SK-N-SH (cell line): ENCODE measurements around the gene ANKFN1. TPM values are rescaled to one million over a fixed set of nuclear protein-coding genes. Genes with fewer than 3 reads are reported as not detected.
A peak's percentile ranks its signal among the peaks of the same experiment; 100 is the strongest.

ENCODE experiments used
- CTCF ChIA-PET: fragments of 300-600, 350-600 bp; formaldehyde crosslinking; extraction: SDS; loops from one replicate; lab custom pipeline; 2021; lab: Yijun Ruan, JAX
- POLR2A ChIA-PET: fragments of 350-600 bp; sonication (Branson Sonifier 250); formaldehyde crosslinking; extraction: SDS; loops from one replicate; lab custom pipeline; 2020; ENCODE audit warnings: antibody characterized with exemption, inconsistent platforms; lab: Yijun Ruan, JAX
- DNase-seq: peaks from one replicate; pipeline ENCODE4 v3.0.0; 2012
- H2AFZ ChIP-seq: fragments of 200-600 bp; sonication (generic); 2 replicates; pipeline ENCODE4 v1.8.1; 2016; ENCODE audit warnings: antibody characterized with exemption, mild to moderate bottlenecking, low read depth
- H3F3A ChIP-seq: fragments of 200-600 bp; sonication (generic); replicated peaks from 2 replicates; pipeline ENCODE3; 2016; ENCODE audit warnings: antibody characterized with exemption, mild to moderate bottlenecking; ENCODE audit not compliant: insufficient read depth
- H3K27ac ChIP-seq, 2 experiments: fragments of 200-500 bp in 1 of 2; fragments of 200-600 bp in 1 of 2; sonication (Bioruptor generic) in 1 of 2; sonication (generic), shearing (Covaris generic) in 1 of 2; 2 replicates each; pipeline versions ENCODE4 v1.5.1 to v1.6.1; 2014 to 2016; ENCODE audit warnings: low read depth in 2 of 2, inconsistent platforms in 1 of 2, low read length in 1 of 2, mild to moderate bottlenecking in 1 of 2, mixed read lengths in 1 of 2
- H3K27me3 ChIP-seq: fragments of 200-600 bp; sonication (generic), shearing (Covaris generic); 2 replicates; pipeline ENCODE4 v1.6.1; 2016; ENCODE audit warnings: mixed run types; ENCODE audit not compliant: insufficient read depth
- H3K36me3 ChIP-seq, 2 experiments: fragments of 200-500 bp in 1 of 2; fragments of 200-600 bp in 1 of 2; sonication (Bioruptor generic) in 1 of 2; sonication (generic) in 1 of 2; replicated peaks in 1 of 2; 2 replicates each; pipeline versions ENCODE3 to v1.5.1; 2014 to 2016; ENCODE audit warnings: low read length in 1 of 2, mild to moderate bottlenecking in 1 of 2; ENCODE audit not compliant: insufficient read depth in 2 of 2, control insufficient read depth in 1 of 2
- H3K4me1 ChIP-seq, 2 experiments: fragments of 200-500 bp in 1 of 2; fragments of 200-600 bp in 1 of 2; sonication (Bioruptor generic) in 1 of 2; sonication (generic), shearing (Covaris generic) in 1 of 2; 2 replicates each; pipeline versions ENCODE4 v1.5.1 to v1.6.1; 2014 to 2016; ENCODE audit warnings: low read depth in 1 of 2, low read length in 1 of 2, mixed run types in 1 of 2; ENCODE audit not compliant: insufficient read depth in 2 of 2, control insufficient read depth in 1 of 2
- H3K4me2 ChIP-seq: fragments of 200-600 bp; sonication (generic), shearing (Covaris generic); 2 replicates; pipeline ENCODE4 v1.6.1; 2017; ENCODE audit warnings: mixed run types
- H3K4me3 ChIP-seq, 2 experiments: fragments of 200-500 bp in 1 of 2; fragments of 200-600 bp in 1 of 2; sonication (Bioruptor generic) in 1 of 2; sonication (generic), shearing (Covaris generic) in 1 of 2; 2 replicates each; pipeline versions ENCODE4 v1.5.1 to v1.8.1; 2014 to 2016; ENCODE audit warnings: low read depth in 2 of 2, inconsistent platforms in 1 of 2, low read length in 1 of 2, mild to moderate bottlenecking in 1 of 2, mixed read lengths in 1 of 2, moderate library complexity in 1 of 2
- H3K79me2 ChIP-seq: fragments of 200-600 bp; sonication (generic); 2 replicates; pipeline ENCODE4 v1.8.1; 2017; ENCODE audit warnings: mild to moderate bottlenecking; ENCODE audit not compliant: insufficient read depth
- H3K9ac ChIP-seq: fragments of 200-600 bp; sonication (generic); 2 replicates; pipeline ENCODE4 v1.6.1; 2017; ENCODE audit warnings: mixed run types
- H3K9me2 ChIP-seq: fragments of 200-600 bp; sonication (generic); 2 replicates; pipeline ENCODE4 v1.6.1; 2017; ENCODE audit warnings: mixed run types
- H3K9me3 ChIP-seq: fragments of 200-600 bp; sonication (generic); 2 replicates; pipeline ENCODE4 v1.6.1; 2017; ENCODE audit warnings: mixed run types, mild to moderate bottlenecking, moderate library complexity
- H4K20me1 ChIP-seq: fragments of 200-600 bp; sonication (generic); 2 replicates; pipeline ENCODE4 v1.6.1; 2017; ENCODE audit warnings: mild to moderate bottlenecking, mixed run types; ENCODE audit not compliant: insufficient read depth
- CHD2 ChIP-seq: fragments of 150-350 bp; IDR thresholded peaks from 2 replicates; pipeline ENCODE4 v1.6.1; 2018; ENCODE audit warnings: low read length; ENCODE audit not compliant: partially characterized antibody
- EP300 ChIP-seq, 2 experiments: IDR thresholded peaks; 2 replicates each; pipeline versions ENCODE4 v1.4.0 to v1.6.1; 2012; ENCODE audit warnings: borderline replicate concordance in 1 of 2, low read depth in 1 of 2, low read length in 1 of 2
- FOSL2 ChIP-seq: IDR thresholded peaks from 2 replicates; pipeline ENCODE4 v1.4.0; 2012; ENCODE audit warnings: low read depth, mild to moderate bottlenecking, moderate library complexity, borderline replicate concordance
- FOXM1 ChIP-seq: IDR thresholded peaks from 2 replicates; pipeline ENCODE4 v1.4.0; 2012; ENCODE audit warnings: low read depth, mild to moderate bottlenecking
- GABPA ChIP-seq: IDR thresholded peaks from 2 replicates; pipeline ENCODE4 v1.4.0; 2012; ENCODE audit warnings: low read depth, mild to moderate bottlenecking
- GATA2 ChIP-seq: sonication (generic); formaldehyde crosslinking; IDR thresholded peaks from 2 replicates; pipeline ENCODE4 v1.5.0; 2020; ENCODE audit warnings: mild to moderate bottlenecking, missing genetic modification reagents
- MXI1 ChIP-seq: IDR thresholded peaks from 2 replicates; pipeline ENCODE4 v1.6.1; 2012; ENCODE audit warnings: mild to moderate bottlenecking, low read depth, low read length, improper control_type of control experiment
- NFIC ChIP-seq: IDR thresholded peaks from 2 replicates; pipeline ENCODE4 v1.4.0; 2012; ENCODE audit warnings: borderline replicate concordance
- SMC3 ChIP-seq: IDR thresholded peaks from 2 replicates; pipeline ENCODE4 v1.6.1; 2012; ENCODE audit warnings: low read depth, low read length, improper control_type of control experiment
- TAF1 ChIP-seq: IDR thresholded peaks from 2 replicates; pipeline ENCODE4 v1.6.1; 2012; ENCODE audit warnings: low read depth, mild to moderate bottlenecking, low read length, moderate library complexity, borderline replicate concordance
- TEAD4 ChIP-seq: IDR thresholded peaks from 2 replicates; pipeline ENCODE4 v1.4.0; 2012; ENCODE audit warnings: mild to moderate bottlenecking, borderline replicate concordance; ENCODE audit not compliant: insufficient read depth
- YY1 ChIP-seq: IDR thresholded peaks from 2 replicates; pipeline ENCODE4 v1.4.0; 2012; ENCODE audit warnings: low read depth, mild to moderate bottlenecking
- WGBS: methylation state at CpG from one replicate; pipeline ENCODE4 v1.1.6; 2017; ENCODE audit warnings: low lambda C conversion rate; 5-methylcytosine and 5-hydroxymethylcytosine counted together
- polyA plus RNA-seq, 3 experiments: library from polyadenylated mRNA; depleted of rRNA; stranded (reverse); fragments of >200 nt; gene quantifications; 2 replicates each; pipeline ENCODE4 v1.2.3, GENCODE V29; 2012
- TF ChIP-seq, protein P1 (sequence below): IDR thresholded peaks from 2 replicates; pipeline ENCODE4 v1.4.0; 2012; ENCODE audit warnings: low read depth, borderline replicate concordance
- TF ChIP-seq, protein P2 (sequence below): IDR thresholded peaks from 2 replicates; pipeline ENCODE4; 2012
- TF ChIP-seq, protein P3 (sequence below): IDR thresholded peaks from 2 replicates; pipeline ENCODE4 v1.4.0; 2012; ENCODE audit warnings: low read depth, borderline replicate concordance

Gene ANKFN1
- polyA plus RNA-seq, 1 of the 3 experiments (the other 2 are of a cell fraction), result 0.07 TPM

DNA sequence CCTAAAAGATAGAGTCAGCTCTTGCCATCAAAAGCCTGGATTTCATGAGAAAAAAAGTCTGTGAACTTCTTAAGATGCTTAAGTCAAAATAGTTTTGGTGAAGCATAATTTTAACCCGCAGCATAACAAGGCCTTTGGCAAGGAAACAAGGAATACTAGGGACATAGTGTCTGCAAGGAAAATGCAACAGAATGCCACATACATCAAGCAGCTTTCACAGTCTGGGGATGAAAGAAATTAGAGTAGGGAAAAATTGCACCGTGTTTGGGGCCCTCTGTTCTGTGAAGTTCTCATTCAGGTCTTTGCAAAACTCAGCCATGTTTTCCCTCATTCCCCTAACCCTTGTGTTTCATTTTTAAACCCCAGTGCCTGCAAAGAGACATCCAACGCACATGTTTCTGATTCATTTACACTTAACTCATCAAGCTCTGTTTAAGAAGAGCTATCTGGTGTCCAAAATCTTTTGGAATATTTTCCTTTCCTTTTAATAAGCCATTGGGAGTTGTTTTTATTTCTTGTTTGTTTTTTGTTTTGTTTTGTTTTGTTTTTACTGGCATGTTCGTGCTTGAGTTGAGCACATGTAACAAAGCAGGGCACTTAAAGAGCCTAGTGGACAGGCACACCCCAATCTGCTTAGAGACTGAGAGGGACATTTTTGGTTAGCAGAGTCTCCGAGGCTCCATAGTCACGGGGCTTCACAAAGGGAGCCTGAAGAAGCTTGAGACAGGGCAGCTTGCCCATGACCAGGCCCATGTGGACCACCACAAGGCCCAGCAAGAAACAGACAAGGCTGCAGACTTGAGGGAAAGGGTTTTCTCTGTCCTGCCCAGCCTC is 116.5 kb downstream of the ANKFN1 start:
- ChIA-PET CTCF (no interaction called here), POLR2A (no interaction called here)
- DNase-seq, result no peak
- no peak overlapping the region for H3K9ac ChIP-seq
- no peaks in the 10 kb centered on the region for H4K20me1 ChIP-seq
- H3K79me2 ChIP-seq, result no peaks in the 10 kb centered on the region
- TF ChIP-seq TAF1, result no peak
- TF ChIP-seq, protein P1, sequence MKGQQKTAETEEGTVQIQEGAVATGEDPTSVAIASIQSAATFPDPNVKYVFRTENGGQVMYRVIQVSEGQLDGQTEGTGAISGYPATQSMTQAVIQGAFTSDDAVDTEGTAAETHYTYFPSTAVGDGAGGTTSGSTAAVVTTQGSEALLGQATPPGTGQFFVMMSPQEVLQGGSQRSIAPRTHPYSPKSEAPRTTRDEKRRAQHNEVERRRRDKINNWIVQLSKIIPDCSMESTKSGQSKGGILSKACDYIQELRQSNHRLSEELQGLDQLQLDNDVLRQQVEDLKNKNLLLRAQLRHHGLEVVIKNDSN, result no peak
- TF ChIP-seq GABPA, result no peak
- no peak for TF ChIP-seq FOSL2
- no peak for TF ChIP-seq TEAD4
- no peak for TF ChIP-seq FOXM1
- TF ChIP-seq MXI1, result no peak
- no peak for TF ChIP-seq NFIC
- TF ChIP-seq SMC3, result no peak
- no peak for TF ChIP-seq YY1
- no peak for TF ChIP-seq GATA2 (CRISPR knock-in tag)
- TF ChIP-seq, protein P2, sequence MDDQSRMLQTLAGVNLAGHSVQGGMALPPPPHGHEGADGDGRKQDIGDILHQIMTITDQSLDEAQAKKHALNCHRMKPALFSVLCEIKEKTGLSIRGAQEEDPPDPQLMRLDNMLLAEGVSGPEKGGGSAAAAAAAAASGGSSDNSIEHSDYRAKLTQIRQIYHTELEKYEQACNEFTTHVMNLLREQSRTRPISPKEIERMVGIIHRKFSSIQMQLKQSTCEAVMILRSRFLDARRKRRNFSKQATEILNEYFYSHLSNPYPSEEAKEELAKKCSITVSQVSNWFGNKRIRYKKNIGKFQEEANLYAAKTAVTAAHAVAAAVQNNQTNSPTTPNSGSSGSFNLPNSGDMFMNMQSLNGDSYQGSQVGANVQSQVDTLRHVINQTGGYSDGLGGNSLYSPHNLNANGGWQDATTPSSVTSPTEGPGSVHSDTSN, result no peak
- TF ChIP-seq EP300 (IDR thresholded peaks at IDR 0.05; ENCODE audit: borderline replicate concordance in 1 of 2, low read depth in 1 of 2, low read length in 1 of 2), result no peak
- TF ChIP-seq, protein P3, sequence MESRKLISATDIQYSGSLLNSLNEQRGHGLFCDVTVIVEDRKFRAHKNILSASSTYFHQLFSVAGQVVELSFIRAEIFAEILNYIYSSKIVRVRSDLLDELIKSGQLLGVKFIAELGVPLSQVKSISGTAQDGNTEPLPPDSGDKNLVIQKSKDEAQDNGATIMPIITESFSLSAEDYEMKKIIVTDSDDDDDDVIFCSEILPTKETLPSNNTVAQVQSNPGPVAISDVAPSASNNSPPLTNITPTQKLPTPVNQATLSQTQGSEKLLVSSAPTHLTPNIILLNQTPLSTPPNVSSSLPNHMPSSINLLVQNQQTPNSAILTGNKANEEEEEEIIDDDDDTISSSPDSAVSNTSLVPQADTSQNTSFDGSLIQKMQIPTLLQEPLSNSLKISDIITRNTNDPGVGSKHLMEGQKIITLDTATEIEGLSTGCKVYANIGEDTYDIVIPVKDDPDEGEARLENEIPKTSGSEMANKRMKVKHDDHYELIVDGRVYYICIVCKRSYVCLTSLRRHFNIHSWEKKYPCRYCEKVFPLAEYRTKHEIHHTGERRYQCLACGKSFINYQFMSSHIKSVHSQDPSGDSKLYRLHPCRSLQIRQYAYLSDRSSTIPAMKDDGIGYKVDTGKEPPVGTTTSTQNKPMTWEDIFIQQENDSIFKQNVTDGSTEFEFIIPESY, result no peak
- no peak for TF ChIP-seq CHD2
- H3K27me3 ChIP-seq, result no peaks in the 10 kb centered on the region
- no peaks in the 10 kb centered on the region; a peak in 2 of 4 replicates for H3K4me1 ChIP-seq
- no peaks in the 10 kb centered on the region for H3F3A ChIP-seq
- no peaks in the 10 kb centered on the region for H3K36me3 ChIP-seq
- H3K4me2 ChIP-seq, result no peak overlapping the region
- no peaks in the 10 kb centered on the region for H3K9me2 ChIP-seq
- WGBS, result 8% methylated on average over 6 of the region's 6 CpGs
- no peaks in the 10 kb centered on the region for H3K9me3 ChIP-seq
- no peak overlapping the region for H3K4me3 ChIP-seq
- H3K27ac ChIP-seq, result no peak overlapping the region
- peak overlapping the region; percentile 76; the same call in 1 of the 2 replicates for H2AFZ ChIP-seq
